NT2/D1 (cell line): ENCODE data around the gene RDH16.

Experiments
- YY1 ChIP-seq: IDR thresholded peaks from 2 replicates; pipeline ENCODE4 v1.6.1; 2011; ENCODE audit not compliant: insufficient read length, insufficient read depth
- ZNF274 ChIP-seq: IDR thresholded peaks from 2 replicates; pipeline ENCODE4 v1.6.1; 2011; ENCODE audit warnings: mild to moderate bottlenecking, low read depth, low read length

DNA sequence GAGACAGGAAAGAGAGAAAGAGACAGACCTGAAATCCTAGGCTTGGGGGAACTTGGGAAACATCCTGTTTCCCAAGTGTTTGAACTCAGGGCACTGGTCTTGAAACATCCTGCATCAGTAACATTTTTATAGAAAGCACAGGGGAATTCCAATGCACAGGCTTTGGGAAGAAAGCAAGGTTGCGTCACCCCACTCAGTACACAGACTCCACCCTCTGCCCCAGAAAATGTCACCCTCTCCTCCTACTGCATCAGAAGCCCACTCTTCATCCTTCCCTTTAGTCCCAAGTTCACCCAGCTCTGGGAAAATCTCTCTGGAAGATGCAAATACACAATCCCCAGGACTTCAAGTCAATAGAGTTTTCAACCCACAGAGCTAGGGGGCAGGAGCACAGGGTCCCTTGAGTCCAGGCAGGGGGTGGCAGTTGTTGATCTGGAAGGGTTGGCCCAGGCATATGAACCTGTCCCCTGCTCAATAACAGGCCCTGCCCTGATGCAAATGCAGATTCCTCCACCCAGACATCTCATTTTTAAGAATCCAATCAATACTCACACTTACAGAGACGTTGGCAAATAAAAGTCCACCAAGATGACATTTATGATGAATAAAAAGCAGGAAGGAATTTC, 1.7 kb downstream of the RDH16 start:
- no peak for TF ChIP-seq ZNF274
- no peak for TF ChIP-seq YY1
